ENCODE data around the gene SYNE2.
"Not testable (repeated sequence)": the region's sequence is repeated elsewhere in the genome, so short reads cannot be mapped to it uniquely, and the experiment has no call there.

SYNE2 gene

GRCh38 chr14:63966407-63966806, 113.6 kb downstream of the SYNE2 start:
- DNase-seq: no peak

DNA sequence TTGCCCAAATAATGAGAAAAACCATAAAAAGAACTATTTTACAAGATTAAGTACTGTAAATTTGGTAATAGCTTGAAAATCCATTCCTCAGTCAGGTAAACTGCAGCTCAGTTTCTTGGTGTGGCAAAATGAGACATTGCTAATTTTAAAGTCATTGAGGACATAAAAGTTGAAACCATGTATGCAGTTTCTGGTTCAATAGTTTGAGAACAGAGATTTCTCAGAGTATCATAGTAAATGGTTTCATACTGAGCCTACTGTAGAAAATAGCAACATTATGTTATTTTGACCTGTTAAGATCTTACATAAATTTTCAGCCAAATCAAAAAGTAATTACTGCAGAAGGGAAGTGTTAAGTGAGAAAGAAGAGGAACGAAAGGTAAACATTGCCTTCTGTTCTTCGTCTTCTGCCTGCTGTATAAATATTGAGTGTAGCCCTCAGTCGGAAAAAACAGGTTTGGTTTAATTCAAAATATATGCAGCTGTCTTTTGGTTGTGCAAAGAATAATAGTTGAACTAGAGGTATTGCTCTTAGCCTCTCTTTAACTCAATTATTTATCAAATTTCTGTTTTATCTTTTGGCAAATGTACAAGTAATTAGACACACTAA, 119.6 kb downstream of the SYNE2 start:
- DNase-seq: no peak

GRCh38 chr14:63974176-63974575, 121.4 kb downstream of the SYNE2 start:
- DNase-seq: no peak

DNA sequence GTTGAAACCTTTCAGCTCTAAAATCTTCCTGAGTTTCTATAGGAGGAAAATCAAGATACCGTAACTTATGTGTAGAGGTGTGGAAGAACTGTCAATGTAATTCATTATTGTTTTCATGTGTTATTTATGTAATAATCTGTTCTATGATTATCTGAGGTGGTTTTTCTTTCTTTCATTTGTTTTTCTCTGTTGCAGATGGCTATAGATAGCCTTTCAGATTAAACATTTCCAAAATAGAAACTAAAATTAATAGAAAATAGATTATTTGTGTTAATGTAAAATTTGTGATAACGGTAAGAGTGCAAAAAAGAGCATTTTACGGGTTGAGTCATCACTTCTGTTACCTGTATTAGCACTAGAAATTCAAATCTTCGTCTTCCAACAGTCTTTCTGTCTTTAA, 128.8 kb downstream of the SYNE2 start:
- DNase-seq: no peak

GRCh38 chr14:63982156-63982555, 129.4 kb downstream of the SYNE2 start:
- no peak for DNase-seq

- no peak for DNase-seq
Measured at GRCh38 chr14:63982629-63983028, 129.8 kb downstream of the SYNE2 start.

GRCh38 chr14:63986789-63987533, 134.2 kb downstream of the SYNE2 start:
- DNase-seq: no peak

DNA sequence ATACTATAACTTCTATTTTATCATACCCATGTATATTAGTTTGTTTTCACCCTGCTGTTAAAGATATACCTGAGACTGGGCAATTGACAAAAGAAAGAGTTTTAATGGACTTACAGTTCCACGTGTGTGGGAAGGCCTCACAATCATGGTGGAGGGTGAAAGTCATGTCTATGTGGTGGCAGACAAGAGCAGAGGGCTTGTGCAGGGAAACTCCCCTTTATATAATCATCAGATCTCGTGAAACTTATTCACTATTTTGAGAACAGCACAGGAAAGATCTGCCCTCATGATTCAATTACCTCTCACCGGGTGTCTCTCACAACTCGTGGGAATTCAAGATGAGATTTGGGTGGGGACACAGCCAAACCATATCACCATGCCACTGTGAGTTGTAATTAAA, 135.8 kb downstream of the SYNE2 start:
- no peak for DNase-seq

- no peak for DNase-seq
Measured at GRCh38 chr14:63991833-63992232, 139.0 kb downstream of the SYNE2 start.

GRCh38 chr14:63992858-63993257, 140.1 kb downstream of the SYNE2 start:
- no peak for DNase-seq

DNA sequence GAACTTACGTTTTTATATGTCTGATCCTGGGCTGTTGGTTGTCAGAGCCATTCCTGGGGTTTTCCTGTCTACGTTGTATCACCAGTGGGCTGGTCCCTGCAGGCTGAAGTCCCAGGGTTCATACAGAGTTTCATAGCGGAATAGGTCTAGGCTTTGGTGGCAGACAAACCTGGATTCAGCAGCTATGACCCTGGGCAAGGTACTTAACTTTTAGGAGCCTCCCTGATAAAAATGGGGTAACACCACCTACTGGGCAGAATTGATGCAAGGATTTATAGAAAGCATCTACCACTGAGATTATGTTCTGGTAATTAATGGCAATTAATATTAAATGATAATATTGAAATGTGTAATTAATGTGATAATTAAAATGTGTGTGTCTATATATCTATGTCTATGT, 141.2 kb downstream of the SYNE2 start:
- DNase-seq: peak; percentile 5

- DNase-seq: no peak
Measured at GRCh38 chr14:63995285-63995684, 142.5 kb downstream of the SYNE2 start.

DNA sequence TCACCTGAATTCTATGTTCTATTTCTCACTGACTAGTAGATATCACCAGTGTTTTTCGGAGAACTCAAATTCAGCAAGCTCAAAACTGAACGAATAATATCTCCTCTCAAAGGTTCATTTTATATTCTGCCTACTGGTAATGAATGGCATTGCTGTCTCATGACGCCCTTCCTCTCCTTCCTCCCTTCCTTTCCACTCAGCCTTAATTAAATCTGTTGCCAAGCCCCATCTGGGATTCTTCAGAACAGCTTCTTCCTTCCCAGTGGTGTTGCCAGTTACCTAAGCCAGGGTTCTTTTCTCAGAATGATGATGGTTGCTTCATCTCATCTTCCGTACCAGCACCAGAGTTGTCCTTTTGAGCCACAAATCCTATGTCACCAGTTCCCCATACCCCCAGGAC, 143.2 kb downstream of the SYNE2 start:
- DNase-seq: no peak

DNA sequence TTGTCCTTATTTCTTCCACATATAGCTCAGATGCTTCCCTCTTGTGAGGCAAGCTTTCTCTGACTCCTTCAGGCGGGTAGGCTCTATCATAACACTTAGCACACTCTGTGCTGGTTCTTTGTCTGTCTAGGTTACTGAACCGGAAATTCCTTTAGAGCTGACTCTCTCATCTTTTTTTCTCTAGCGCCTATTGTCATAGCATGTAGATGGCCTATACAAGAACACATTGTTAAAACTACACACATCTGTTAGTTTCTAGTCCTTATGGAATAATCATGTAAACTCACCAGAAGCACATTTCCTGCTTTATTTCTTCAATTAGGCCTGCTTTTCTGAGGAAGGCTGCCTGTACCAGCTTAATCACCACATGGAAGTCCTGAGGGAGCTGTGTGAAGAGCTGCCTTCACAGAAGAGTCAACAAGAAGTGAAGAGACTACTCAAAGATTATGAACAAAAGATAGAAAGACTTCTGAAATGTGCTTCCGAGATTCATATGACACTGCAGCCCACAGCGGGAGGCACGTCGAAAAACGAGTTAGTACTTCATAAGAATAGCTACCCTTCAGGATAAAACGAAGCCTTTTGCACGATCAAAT, 143.9 kb downstream of the SYNE2 start:
- no peak for DNase-seq

DNA sequence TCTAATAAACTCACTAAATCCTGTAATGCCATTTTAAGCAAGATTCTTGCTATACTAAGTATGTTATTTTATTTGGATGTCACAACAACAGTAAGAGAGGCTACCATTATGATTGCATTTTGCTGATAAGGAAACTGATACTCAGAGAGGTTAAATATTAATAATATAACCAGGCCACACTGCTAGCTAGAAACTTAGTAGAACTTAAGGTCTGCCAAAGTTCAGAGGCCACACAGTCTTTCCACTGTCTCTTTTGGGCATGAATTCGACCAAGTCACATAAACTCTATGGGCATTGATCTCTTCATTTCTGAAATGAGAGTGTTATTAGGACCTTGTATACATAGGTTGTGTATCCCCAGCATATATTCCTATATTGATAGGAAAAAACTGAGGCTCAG, 147.9 kb downstream of the SYNE2 start:
- no peak for DNase-seq

DNA sequence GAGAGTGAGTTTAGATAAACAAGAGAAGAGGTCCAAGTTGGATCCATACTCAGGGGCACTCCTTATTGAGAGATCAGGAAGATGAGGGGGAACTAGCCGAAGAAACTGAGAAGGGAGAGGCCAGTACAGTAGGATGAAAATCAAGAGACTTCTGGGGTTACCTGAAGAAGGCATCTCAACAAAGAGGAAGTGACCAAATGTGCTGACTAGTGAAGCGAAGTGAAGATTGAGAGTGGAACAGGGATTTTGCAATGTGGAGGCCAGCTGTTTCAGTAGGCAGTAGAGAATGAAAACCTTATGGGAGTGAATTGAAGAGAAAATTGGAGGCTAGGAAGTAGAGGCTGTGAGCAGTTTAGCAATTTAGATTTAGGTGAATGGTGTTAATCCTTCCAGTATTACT, 153.0 kb downstream of the SYNE2 start:
- DNase-seq: no peak

GRCh38 chr14:64008016-64008415, 155.2 kb downstream of the SYNE2 start:
- DNase-seq: no peak

GRCh38 chr14:64012003-64012402, 159.2 kb downstream of the SYNE2 start:
- DNase-seq: no peak

DNA sequence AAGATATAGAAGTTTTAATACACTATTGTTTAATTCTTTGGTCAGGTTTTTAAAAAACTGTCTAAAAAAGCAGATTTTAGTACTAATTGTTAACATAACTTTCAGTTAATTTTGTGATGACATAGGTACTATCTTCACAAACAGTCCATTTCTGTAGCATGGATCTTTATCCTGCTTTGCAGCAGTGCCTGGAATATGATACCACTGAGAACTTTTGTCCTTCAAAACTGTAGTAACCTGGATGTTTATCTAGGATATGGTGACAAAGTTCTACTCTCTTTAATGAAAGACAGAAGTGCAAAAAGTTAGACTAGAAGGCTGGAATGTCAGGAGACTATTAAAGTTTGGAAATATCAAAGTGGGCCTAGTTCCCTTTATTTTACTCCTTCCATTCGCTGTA, 159.9 kb downstream of the SYNE2 start:
- DNase-seq: no peak

DNA sequence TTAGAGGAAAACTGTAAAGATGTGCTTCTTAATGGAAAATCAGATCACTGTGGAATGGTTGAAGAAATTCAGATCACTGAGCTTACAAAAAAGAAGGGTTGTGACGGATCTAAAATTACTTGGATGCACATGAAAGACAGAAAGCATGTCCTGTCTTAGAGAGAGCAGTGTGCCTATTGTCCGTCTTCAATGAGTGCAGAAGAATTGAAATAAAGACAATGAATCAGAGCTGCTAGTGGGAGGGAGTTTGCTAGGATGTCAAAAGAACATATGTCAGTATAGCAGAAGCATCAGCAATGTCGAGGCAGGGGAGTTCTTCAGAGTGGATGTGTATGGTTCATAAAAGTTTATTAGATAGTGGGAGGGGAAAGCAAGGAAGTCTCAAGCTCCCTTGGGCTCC, 172.7 kb downstream of the SYNE2 start:
- DNase-seq: no peak

GRCh38 chr14:64026600-64026999, 173.8 kb downstream of the SYNE2 start:
- no peak for DNase-seq

DNA sequence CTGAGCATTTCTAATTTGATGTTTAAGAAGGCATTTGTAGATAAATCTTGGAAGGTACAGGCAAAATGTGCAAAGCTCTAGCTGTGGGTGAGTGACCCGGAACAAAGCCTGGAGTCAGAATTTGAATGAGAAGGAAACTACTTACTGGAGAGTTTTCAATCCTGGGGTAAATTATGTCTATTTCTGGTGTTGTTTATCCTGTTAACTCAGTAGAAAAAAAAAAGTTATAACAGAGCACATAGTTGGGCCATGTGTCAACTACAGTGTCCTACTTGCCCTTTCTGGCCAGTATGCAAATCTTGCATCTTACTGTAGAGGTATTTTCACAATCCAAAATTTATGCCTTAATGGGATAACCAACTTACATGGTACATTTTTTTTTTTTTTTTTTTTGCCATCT, 182.3 kb downstream of the SYNE2 start:
- no peak for DNase-seq

DNA sequence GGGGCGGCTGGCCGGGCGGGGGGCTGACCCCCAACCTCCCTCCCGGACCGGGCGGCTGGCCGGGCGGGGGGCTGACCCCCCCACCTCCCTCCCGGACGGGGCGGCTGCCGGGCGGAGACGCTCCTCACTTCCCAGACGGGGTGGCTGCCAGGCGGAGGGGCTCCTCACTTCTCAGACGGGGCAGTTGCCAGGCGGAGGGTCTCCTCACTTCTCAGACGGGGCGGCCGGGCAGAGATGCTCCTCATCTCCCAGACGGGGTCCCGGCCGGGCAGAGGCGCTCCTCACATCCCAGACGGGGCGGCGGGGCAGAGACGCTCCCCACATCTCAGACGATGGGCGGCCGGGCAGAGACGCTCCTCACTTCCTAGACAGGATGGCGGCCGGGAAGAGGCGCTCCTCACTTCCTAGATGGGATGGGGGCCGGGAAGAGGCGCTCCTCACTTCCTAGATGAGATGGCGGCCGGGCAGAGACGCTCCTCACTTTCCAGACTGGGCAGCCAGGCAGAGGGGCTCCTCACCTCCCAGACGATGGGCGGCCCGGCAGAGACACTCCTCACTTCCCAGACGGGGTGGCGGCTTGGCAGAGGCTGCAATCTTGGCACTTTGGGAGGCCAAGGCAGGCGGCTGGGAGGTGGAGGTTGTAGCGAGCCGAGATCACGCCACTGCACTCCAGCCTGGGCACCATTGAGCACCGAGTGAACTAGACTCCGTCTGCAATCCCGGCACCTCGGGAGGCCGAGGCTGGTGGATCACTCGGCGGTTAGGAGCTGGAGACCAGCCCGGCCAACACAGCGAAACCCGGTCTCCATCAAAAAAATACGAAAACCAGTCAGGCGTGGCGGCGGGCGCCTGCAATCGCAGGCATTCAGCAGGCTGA, 185.3 kb downstream of the SYNE2 start:
- not testable (repeated sequence) for DNase-seq

All from CD4-positive, alpha-beta T cell treated with Interleukin-17A for 4 hours (primary cell).